Measurements from ENCODE around the gene CLEC1A.

The CLEC1A gene

DNA sequence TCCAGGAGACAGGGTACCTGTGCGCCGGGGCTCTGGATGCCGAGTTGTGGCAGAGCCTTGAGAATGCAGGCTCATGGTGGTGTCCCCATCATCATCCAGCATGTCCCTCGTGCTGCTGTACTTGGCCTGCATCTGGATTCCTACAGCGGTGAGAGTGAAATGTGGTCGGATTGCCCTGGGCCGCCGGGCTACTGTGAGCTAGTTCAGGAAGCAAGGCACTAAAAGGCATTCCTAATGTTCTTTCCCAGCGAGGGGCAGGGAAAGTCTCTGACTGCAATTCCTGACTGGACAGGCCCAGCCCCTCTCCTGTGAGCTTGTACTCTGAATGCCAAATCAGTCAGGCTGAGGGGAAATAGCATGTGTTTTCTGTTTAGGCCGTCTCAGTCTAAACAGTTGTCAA, at the start of gene CLEC1A:
CLEC1A (minus strand) TSS at position 195 of the 400 bp plus-strand sequence; CDS start at position 132, 63 bp downstream.
- DNase-seq, result no peak

- DNase-seq, result no peak
Observed at GRCh38 chr12:10147714-10148403, 49.1 kb upstream of the CLEC1A start.

DNA sequence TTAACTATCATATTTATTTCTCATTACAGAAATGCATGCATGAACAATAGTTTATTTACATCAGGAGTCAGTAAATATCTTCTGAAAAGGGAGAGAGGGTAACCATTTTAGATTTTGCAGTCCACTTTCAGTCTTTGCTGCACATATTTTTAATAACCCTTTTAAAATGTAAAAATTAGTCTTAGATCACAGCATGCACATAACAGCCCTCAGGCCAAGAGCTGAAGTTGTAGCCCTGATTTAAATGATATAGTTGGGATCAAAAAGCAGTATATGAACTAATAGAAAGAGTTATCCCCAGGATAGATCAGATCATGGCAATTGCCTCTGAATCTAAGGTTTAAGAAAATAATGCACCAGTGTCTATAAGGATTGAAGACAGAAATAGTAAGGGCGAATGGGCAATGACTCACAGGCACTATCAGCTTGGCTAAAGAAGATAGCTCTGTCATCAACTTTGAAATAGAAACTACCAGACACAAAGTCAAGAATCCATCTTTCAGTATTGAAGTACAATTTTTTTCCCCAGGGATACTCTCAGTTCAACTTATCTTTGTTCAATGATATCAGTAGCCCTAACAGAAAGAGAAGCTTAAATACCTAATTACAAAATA, 44.3 kb upstream of the CLEC1A start:
- DNase-seq, result peak; percentile 78

- peak; percentile 75 for DNase-seq
Observed at GRCh38 chr12:10140001-10140400, 41.2 kb upstream of the CLEC1A start.

DNA sequence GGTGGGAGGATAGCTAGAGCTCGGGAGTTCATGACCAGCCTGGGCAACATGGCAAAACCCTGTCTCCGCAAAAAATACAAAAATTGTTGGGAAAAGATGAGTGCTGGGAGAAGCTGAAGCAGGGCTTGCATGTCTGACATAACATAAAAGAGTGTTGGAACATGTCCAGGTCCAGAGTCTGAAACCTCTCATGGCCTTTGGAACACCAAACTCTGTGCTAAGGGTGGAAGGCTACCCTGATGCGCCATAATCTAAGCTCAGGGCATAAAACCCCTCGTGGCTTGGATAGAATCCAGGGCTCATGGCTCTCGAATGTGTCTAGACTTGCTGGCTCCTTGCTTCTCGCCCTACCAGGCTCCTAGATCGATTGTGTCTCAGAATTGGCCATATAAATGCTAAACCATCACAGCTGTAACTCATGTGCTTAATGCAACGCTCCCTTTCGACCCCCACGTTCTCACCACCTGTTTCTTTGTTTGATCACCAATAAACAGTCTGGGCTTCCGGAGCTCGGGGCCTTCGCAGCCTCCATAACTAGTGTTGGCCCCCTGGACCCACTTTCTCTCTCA, 37.9 kb upstream of the CLEC1A start:
- no peak for DNase-seq

DNA sequence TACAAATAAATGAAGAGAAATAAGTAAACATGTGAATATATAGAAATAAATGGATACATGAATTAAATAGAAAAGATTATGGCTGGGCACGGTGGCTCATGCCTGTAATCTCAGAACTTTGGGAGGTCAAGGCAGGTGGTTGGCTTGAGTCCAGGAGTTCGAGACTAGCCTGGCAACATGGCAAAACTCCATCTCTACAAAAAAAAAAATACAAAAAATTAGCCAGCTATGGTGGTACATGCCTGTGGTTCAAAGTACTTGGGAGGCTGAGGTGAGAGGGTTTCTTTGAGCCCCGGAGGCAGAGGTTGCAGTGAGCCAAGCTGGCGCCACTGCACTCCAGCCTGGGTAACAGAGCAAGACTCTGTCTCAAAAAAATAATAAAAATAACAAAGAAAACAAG, 36.3 kb upstream of the CLEC1A start:
- no peak for DNase-seq

- no peak for DNase-seq
Observed at GRCh38 chr12:10132850-10133370, 34.1 kb upstream of the CLEC1A start.

- peak; percentile 89 for DNase-seq
Observed at GRCh38 chr12:10131111-10131690, 32.4 kb upstream of the CLEC1A start.

DNA sequence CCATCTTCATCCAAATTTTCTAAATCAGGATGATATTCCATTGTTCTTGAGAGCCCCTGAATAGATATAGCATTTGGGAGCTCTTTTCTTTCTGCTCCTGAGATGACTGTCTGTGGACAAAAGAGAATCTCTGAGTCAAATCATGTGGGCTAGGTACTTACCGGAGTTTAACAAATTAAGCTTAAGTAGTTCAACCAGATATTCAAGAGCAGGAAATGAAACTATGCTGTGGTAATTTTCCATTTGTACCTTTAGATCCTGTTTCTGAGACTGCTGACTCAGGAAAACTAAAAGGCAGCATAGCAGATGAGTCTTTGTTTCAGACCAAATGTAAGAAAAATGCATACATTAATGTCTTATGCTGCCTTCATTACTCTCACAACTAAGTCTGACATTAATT, 31.3 kb upstream of the CLEC1A start, which contains the start of gene CLEC7A:
CLEC7A (minus strand) TSS at position 158 of the 400 bp plus-strand sequence; CDS start at position 41, 117 bp downstream.
- DNase-seq, result peak; percentile 92

GRCh38 chr12:10128687-10129086, 29.9 kb upstream of the CLEC1A start:
- DNase-seq, result peak; percentile 99

- peak; percentile 73 for DNase-seq
Observed at GRCh38 chr12:10126413-10126812, 27.6 kb upstream of the CLEC1A start.

DNA sequence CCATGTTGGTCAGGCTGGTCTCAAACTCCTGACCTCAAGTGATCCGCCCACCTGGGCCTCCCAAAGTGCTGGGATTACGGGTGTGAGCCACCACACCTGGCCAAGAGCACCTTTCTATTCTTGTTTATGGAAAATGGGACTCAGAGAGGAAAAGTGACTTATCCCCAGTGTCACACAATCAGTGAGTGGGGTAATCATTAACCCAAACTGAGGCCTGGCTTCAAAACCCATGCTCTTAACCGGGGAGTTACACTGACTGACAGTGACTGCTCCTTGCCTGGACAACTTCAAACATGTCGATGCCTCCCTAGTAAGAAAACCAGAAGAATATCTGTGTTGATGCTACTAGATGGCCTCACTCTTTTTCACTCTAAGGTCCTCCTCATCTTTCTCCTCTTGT, 23.9 kb upstream of the CLEC1A start:
- DNase-seq, result no peak

GRCh38 chr12:10121278-10121677, 22.5 kb upstream of the CLEC1A start:
- peak; percentile 96 for DNase-seq

DNA sequence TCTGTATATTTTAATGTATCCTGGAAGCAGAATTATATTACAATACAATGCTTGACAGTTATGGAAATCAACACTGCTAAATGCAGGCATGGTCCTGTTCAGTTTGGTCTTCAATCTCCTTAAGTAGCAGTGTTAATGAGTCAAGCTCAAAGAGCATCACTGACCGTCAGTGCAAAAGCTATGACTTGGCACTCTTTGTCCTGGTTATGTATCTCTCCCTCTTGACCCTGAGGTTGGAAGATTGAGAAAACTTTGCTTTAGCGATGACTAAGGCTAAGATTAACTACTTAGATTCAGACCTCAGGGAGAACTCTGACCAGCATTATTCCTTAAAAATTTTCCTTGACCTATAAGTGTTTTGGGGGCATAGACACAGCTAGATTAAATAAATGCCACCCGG, 20.3 kb upstream of the CLEC1A start:
- DNase-seq, result peak; percentile 80

GRCh38 chr12:10115890-10116289, 17.1 kb upstream of the CLEC1A start:
- no peak for DNase-seq

- no peak for DNase-seq
Observed at GRCh38 chr12:10115311-10115710, 16.5 kb upstream of the CLEC1A start.

DNA sequence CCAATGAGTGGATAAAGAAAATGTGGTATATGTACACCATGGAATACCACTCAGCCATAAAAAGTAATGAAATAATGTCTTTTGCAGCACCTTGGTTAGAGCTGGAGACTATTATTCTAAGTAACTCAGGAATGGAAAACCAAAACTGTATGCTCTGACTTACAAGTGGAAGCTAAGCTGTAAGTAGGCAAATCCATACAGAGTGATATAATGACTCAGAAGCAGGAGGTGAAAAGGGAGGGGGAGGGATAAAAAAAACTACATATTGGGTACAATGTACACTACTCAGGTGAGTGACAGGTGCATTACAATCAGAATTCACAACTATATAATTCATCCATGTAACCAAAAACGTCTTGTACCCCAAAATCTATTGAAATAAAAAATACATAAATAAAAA, 15.1 kb upstream of the CLEC1A start:
- no peak for DNase-seq

- DNase-seq, result peak; percentile 68
Observed at GRCh38 chr12:10113075-10113474, 14.3 kb upstream of the CLEC1A start.

DNA sequence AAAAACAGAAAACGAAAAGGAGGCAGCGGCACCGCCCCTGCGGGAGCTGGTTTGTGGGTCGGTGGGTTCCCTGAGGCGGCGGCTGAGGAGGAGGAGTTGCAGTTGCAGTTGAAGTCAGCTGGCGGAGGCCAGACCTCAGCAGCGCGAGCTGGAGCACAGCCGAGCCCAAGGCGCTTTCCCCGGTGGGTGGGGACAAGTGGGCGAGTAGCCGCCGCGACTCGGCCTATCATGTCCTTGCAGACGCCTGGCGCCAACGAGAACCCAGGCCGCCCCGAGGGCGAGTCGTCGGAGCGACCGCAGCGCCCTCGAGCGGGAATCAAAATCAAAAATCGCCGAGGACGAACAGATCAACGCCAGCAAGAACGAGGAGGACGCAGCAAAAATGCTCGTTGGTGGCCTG, 12.7 kb upstream of the CLEC1A start:
- DNase-seq, result no peak

GRCh38 chr12:10110256-10110844, 11.6 kb upstream of the CLEC1A start:
- DNase-seq, result no peak

DNA sequence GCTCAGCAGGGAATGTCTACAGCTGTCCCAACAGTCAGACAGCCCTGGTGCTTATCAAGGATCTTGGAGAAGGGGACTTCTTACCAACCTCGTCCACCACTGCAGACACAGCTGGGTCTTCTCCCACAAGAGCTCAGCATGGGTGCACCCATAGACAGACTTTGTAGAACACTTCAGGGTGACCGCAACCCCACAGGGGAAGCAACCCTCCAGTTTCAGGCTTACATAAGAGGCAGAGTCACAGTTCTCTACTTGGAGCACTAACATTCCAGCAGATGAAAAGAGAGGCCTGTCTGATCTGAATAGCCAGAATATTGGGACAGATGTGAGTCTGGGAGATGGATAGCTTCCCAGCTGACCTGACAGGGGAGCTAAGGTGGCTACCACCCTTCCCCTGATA, 3.5 kb upstream of the CLEC1A start:
- peak; percentile 80 for DNase-seq

DNA sequence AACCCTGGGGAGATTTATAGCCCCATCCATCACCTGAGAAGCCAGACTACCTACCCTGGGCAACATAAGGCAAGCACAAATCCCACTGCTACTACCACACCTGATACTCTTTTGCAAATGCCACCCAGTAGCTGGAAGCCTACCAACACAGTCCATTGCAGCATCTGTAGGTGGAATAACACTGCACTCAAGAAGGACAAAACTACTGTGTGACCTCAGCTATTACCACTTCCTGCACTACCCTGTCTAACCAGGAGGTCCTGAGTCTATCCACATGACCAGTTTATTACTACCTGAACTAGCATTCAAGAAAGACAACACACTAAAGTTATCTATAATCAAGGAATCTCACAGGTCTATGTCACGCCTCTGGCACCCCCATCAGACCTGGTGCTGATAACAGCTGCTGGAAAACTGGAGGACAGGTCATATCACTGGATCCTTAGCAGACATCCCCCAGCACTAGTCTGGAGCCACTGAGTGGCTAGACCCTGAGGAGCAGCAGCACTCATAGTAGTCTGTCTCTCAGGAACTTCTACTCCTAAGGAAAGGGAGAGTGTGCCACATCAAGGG, 2.9 kb upstream of the CLEC1A start:
- DNase-seq, result no peak

GRCh38 chr12:10101042-10101579, 2.3 kb upstream of the CLEC1A start:
- DNase-seq, result no peak

Data from inflammatory macrophage treated with lipopolysaccharide for 4 hours (primary cell).